IPS DF 6.9 (cell line): ENCODE measurements around the gene HIF3A.

Experiments used
- DNase-seq: peaks from one replicate; pipeline ENCODE4 v3.0.0-alpha.2; 2013; ENCODE audit warnings: low read depth, low spot score
- H3K27ac ChIP-seq: one replicate; pipeline ENCODE4 v1.5.1; 2013; ENCODE audit warnings: low read length, control low read depth
- H3K27me3 ChIP-seq: 2 replicates; pipeline ENCODE4 v1.6.1; 2013; ENCODE audit warnings: mild to moderate bottlenecking, low read length; ENCODE audit not compliant: control insufficient read depth, insufficient read depth
- H3K36me3 ChIP-seq: 2 replicates; pipeline ENCODE4 v1.6.1; 2013; ENCODE audit warnings: low read length; ENCODE audit not compliant: control insufficient read depth, insufficient read depth
- H3K4me1 ChIP-seq: 2 replicates; pipeline ENCODE4 v1.6.1; 2013; ENCODE audit warnings: low read length; ENCODE audit not compliant: control insufficient read depth, insufficient read depth
- H3K4me3 ChIP-seq: 2 replicates; pipeline ENCODE4 v1.5.1; 2013; ENCODE audit warnings: mild to moderate bottlenecking, low read length
- H3K9me3 ChIP-seq: 2 replicates; pipeline ENCODE4 v1.6.1; 2013; ENCODE audit warnings: low read length, inconsistent platforms; ENCODE audit not compliant: control insufficient read depth, insufficient read depth
- WGBS: extraction: QIAGEN DNeasy Blood & Tissue Kit; methylation state at CpG from one replicate; pipeline ENCODE4 v1.1.7; 2013; ENCODE audit warnings: mixed read lengths, missing lambda C conversion rate; ENCODE audit not compliant: insufficient read length, insufficient coverage; 5-methylcytosine and 5-hydroxymethylcytosine counted together

HIF3A gene

DNA sequence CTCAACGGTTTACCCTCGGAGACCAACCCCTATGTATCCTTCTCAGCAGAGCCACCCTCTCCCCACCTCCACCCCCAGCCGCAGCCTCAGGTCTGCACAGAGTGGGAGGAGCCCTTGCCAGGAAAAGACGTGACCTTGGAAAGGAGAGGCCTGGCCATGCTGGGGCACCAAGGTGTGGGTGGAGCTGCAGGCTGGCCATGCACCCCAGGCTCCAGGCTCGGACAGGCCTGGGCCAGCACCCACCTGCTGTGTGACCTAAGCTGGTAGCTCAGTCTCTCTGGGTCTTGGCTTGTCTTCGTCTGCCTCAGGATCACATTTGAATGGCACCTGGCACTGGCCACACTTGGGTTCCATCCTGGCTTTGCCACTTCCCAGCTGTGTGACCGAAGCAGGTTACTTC, 87.0 kb downstream of the HIF3A start:
- WGBS = no CpG with 5 or more reads among the region's 7 CpGs
- Histone ChIP-seq H3K36me3 (peaks cover 30% of the 10 kb centered on the region), H3K4me1 (no peaks in the 10 kb centered on the region), H3K4me3 (no peak overlapping the region), H3K27me3 (no peaks in the 10 kb centered on the region), H3K9me3 (no peaks in the 10 kb centered on the region), H3K27ac (no peak overlapping the region)
- no peak for DNase-seq

DNA sequence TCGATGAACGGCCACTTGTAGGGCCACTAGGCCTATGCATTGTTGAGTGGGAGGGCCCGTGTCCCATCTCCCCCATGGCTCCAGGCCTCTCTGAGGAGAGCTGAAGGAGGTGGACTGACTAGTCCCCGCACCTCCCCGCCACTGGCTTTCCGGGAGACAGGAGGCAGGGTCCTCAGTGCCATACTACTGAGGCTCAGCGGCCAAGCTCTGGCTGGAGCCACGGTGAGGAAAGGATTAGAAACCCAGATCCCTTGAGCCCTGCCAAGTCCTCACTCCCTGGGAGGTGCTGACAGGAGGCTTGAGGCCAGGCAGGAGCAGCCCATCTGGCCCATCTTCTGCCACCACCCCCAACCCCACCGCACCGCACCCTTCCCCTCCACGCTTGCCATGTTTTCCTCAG, 87.6 kb downstream of the HIF3A start:
- Histone ChIP-seq H3K27me3 (no peaks in the 10 kb centered on the region), H3K4me3 (no peak overlapping the region), H3K4me1 (no peaks in the 10 kb centered on the region), H3K27ac (no peak overlapping the region), H3K9me3 (no peaks in the 10 kb centered on the region), H3K36me3 (peaks cover 32% of the 10 kb centered on the region)
- DNase-seq = no peak
- WGBS = no CpG with 5 or more reads among the region's 11 CpGs

DNA sequence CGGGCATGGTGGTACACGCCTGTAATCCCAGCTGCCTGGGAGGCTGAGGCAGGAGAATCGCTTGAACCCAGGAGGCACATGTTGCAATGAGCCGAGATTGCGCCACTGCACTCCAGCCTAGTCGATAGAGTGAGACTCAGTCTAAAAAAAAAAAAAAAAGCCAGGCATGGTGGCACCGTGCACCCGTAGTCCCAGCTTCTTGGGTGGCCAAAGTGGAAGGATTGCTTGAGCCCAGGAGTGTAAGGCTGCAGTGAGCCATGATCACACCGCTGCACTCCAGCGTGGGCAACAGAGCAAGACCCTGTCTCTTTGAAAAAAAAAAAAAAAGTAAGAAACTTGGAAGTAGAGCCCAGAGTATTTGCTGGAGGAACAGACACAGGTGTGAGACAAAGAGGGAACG, 88.8 kb downstream of the HIF3A start:
- DNase-seq = no peak
- Histone ChIP-seq H3K4me1 (no peaks in the 10 kb centered on the region; the same call in 1 of the 2 replicates), H3K27me3 (no peaks in the 10 kb centered on the region), H3K27ac (no peak overlapping the region), H3K9me3 (no peaks in the 10 kb centered on the region), H3K36me3 (peaks cover 41% of the 10 kb centered on the region), H3K4me3 (no peak overlapping the region)
- no CpG with 5 or more reads among the region's 11 CpGs for WGBS

DNA sequence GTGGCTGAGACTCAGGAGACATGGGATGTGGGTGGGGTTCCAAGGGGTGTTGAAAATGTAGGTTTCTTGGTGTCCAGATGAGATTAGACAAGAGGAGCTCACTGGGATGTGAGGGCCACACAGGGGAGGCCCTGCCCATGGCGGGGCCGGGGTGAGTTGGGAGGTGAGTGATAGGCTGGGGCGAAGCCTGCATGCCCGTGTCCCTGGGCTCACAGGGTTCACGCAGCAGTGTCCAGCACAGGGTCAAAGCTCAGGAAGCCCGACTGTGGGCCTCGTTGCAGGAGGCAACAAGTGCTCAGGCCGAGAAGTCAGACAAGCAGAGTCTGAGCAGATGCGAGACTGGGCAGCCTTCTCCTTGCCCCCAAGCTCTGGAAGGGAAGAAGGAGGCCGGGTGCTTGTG, 89.3 kb downstream of the HIF3A start:
- H3K4me1 ChIP-seq = no peaks in the 10 kb centered on the region; the same call in 1 of the 2 replicates
- WGBS = no CpG with 5 or more reads among the region's 10 CpGs
- no peaks in the 10 kb centered on the region for H3K9me3 ChIP-seq
- H3K36me3 ChIP-seq = peaks cover 41% of the 10 kb centered on the region
- no peak for DNase-seq
- no peak overlapping the region for H3K4me3 ChIP-seq
- H3K27me3 ChIP-seq = no peaks in the 10 kb centered on the region
- no peak overlapping the region for H3K27ac ChIP-seq

DNA sequence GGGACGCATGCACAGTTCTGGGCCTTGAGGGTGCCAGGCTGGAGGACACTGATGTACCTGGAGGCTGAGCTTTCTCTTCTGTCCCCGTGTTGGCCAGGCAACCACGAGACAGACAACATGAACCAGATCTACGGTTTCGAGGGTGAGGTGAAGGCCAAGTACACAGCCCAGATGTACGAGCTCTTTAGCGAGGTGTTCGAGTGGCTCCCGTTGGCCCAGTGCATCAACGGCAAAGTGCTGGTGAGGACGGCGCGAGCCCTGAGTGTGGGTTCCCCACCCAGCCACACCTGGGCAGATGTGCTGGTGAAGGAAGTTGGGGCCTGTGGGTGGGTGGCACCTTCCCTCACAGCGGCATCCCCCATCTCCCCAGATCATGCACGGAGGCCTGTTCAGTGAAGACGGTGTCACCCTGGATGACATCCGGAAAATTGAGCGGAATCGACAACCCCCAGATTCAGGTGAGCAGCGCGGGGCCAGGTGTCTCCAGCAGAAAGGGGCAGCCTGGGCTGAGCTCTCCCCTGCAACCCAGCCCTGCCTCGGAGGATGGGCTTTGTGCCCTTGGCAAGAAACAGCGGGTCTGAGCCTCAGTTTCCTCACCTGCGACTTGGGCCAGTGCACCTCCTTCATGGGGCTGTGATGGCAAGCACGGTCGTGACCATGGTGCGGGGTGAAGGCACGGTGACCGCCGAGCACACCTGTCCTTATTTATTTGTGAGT, 90.3 kb downstream of the HIF3A start:
- peaks cover 47% of the 10 kb centered on the region for H3K36me3 ChIP-seq
- no peak overlapping the region for H3K4me3 ChIP-seq
- H3K27me3 ChIP-seq = no peaks in the 10 kb centered on the region
- no CpG with 5 or more reads among the region's 30 CpGs for WGBS
- no peak for DNase-seq
- no peaks in the 10 kb centered on the region for H3K9me3 ChIP-seq
- H3K4me1 ChIP-seq = no peaks in the 10 kb centered on the region; the same call in 1 of the 2 replicates
- H3K27ac ChIP-seq = no peak overlapping the region

DNA sequence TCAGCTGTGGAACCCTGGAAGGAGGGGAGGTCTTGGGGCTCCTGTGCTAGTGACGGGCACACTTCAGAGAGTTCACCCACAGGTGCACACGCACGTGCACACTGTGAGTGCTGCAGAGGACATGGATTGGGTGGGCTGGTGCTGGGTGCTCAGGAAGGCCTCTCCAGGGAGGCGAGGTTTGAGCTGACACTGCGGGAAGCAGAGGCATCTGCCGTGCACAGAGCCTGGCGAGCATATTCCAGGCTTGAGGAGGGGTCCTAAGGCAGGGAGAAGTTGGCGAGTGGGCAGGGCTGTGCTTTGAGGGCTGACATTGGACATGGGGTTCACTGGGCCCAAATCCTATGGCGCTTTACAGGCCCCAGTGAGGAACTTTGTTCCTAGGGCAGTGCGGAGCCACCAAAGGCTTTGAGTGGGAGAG, 90.9 kb downstream of the HIF3A start:
- H3K4me3 ChIP-seq = no peak overlapping the region
- H3K27ac ChIP-seq = no peak overlapping the region
- H3K36me3 ChIP-seq = peaks cover 47% of the 10 kb centered on the region
- no peaks in the 10 kb centered on the region for H3K27me3 ChIP-seq
- WGBS = no CpG with 5 or more reads among the region's 10 CpGs
- no peaks in the 10 kb centered on the region; the same call in 1 of the 2 replicates for H3K4me1 ChIP-seq
- DNase-seq = no peak
- no peaks in the 10 kb centered on the region for H3K9me3 ChIP-seq

DNA sequence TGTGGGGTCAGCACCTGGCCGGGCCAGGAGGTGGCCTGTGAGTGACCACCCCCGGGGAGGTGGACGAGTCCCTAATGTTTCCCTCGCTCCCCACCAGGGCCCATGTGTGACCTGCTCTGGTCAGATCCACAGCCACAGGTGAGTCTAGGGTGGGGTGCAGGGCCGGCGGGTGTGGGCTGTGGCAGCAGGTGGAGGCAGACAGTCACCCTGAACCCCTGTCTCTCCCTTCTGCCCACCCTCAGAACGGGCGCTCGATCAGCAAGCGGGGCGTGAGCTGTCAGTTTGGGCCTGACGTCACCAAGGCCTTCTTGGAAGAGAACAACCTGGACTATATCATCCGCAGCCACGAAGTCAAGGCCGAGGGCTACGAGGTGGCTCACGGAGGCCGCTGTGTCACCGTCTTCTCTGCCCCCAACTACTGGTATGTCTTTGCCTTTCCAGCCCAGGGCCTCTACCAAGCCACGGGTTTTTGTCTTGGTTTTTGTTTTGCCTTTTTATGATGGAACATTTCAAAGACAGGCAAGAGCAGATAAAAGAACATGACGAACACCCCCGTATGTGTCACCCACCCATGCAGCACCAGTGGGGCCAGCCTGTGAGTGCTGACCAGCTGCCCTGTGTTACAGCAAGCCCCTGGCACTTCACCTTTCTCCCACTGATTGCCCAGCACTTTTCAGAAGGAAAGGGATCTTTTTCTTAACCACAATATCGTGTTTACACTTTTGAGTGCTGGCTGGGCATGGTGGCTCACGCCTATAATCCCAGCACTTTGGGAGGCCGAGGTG, 91.7 kb downstream of the HIF3A start:
- Histone ChIP-seq H3K27me3 (no peaks in the 10 kb centered on the region), H3K27ac (no peak overlapping the region), H3K4me1 (no peaks in the 10 kb centered on the region; the same call in 1 of the 2 replicates), H3K4me3 (no peak overlapping the region), H3K9me3 (no peaks in the 10 kb centered on the region), H3K36me3 (peaks cover 47% of the 10 kb centered on the region)
- whole genome bisulfite sequencing = no CpG with 5 or more reads among the region's 25 CpGs
- no peak for DNase-seq

DNA sequence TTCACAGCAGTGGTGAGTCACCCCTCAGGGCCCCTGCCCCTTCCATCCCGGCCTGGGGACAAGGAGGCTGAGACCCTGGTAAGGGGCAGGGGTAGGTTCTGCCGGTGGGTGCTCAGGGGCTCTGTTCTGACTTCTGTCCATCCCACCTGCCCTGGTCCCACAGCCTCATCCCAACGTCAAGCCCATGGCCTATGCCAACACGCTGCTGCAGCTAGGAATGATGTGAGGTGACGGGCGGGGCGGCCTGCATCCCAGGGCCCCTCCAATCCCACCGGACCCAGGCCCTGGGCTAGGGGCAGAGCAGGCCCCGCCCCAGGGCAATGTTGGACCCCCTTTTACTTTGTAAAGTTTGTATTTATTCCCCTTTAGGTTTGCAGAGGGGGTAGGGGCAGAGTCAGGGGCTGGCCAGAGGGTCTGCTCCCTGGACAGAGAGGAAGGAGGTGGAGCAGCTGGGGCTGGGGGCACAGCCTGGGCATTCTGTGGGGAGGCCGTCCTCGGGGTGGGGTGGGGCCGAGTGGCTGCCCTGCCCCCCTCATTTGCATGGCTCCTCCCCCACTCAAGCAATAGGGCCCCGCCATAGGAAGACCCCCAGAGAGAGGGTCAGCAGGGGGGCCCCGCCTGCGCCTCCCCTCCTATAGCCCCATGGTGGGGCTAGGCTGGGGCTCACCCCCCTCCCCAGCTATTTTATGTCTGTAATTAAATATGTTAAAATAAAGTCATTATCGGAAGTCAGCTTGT, 93.4 kb downstream of the HIF3A start:
- Histone ChIP-seq H3K9me3 (no peaks in the 10 kb centered on the region), H3K36me3 (peaks cover 38% of the 10 kb centered on the region), H3K4me3 (no peak overlapping the region), H3K27me3 (no peaks in the 10 kb centered on the region), H3K27ac (no peak overlapping the region), H3K4me1 (no peaks in the 10 kb centered on the region; the same call in 1 of the 2 replicates)
- no peak for DNase-seq
- no CpG with 5 or more reads among the region's 16 CpGs for WGBS

DNA sequence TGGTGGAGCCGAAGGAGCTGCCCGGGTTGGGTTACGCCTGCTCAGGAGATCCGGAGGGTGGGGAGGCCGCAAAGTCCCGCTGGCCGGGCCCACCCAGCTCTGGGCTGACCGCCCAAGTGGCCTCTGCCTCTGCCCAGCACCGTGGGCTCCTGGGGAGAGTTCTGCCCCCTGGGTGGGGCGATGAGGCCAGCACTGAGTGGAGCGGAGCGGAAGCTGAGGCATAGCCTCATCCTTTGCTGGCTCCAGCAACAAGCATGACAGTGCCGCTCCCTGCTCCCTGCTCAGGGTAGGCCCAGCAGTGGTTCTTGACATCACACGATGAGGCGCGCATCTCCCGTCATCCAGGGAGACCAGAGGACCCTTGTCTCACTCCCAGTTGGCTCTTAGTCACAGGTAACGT, 94.0 kb downstream of the HIF3A start:
- DNase-seq = no peak
- Histone ChIP-seq H3K9me3 (no peaks in the 10 kb centered on the region), H3K4me1 (no peaks in the 10 kb centered on the region; the same call in 1 of the 2 replicates), H3K27me3 (no peaks in the 10 kb centered on the region), H3K27ac (no peak overlapping the region), H3K4me3 (no peak overlapping the region), H3K36me3 (peaks cover 38% of the 10 kb centered on the region)
- no CpG with 5 or more reads among the region's 18 CpGs for WGBS
